Smooth muscle cell (in vitro differentiated cells): ENCODE results near the gene WAPL. TPM values are rescaled to one million over a fixed set of nuclear protein-coding genes. Genes with fewer than 3 reads are reported as not detected.

ENCODE experiments used
- DNase-seq: peaks from one replicate; lab custom pipeline; 2025; ENCODE audit not compliant: unreplicated experiment; lab: John Stamatoyannopoulos, UW
- H2AFZ ChIP-seq: fragments of 200-600 bp; sonication (generic); 2 replicates; pipeline ENCODE4 v1.6.0; 2016; ENCODE audit warnings: antibody characterized with exemption, low read depth, mild to moderate bottlenecking
- H3F3A ChIP-seq: fragments of 200-600 bp; sonication (generic); 2 replicates; pipeline ENCODE4 v1.6.0; 2017; ENCODE audit warnings: antibody characterized with exemption, low read depth
- H3K27ac ChIP-seq: fragments of 200-600 bp; sonication (generic); 2 replicates; pipeline ENCODE4 v1.5.1; 2016; ENCODE audit warnings: low read depth, mild to moderate bottlenecking
- H3K27me3 ChIP-seq: fragments of 200-600 bp; sonication (generic); 2 replicates; pipeline ENCODE4 v1.6.1; 2016; ENCODE audit warnings: low read depth, mild to moderate bottlenecking
- H3K36me3 ChIP-seq: fragments of 200-600 bp; sonication (generic); 2 replicates; pipeline ENCODE4 v1.5.1; 2016; ENCODE audit warnings: low read depth
- H3K4me1 ChIP-seq: fragments of 200-600 bp; sonication (generic); 2 replicates; pipeline ENCODE4 v1.5.1; 2016; ENCODE audit warnings: low read depth
- H3K4me2 ChIP-seq: fragments of 200-600 bp; sonication (generic); 2 replicates; pipeline ENCODE4 v1.6.0; 2016; ENCODE audit warnings: mild to moderate bottlenecking
- H3K4me3 ChIP-seq: fragments of 200-600 bp; sonication (generic); 2 replicates; pipeline ENCODE4 v1.5.1; 2016; ENCODE audit warnings: mild to moderate bottlenecking
- H3K79me2 ChIP-seq: fragments of 200-600 bp; sonication (generic); 2 replicates; pipeline ENCODE4 v1.6.0; 2016; ENCODE audit warnings: low read depth, mild to moderate bottlenecking
- H3K9ac ChIP-seq: fragments of 200-600 bp; sonication (generic); 2 replicates; pipeline ENCODE4 v1.6.0; 2016; ENCODE audit warnings: low read depth
- H3K9me3 ChIP-seq: fragments of 200-600 bp; sonication (generic); replicated peaks from 2 replicates; pipeline ENCODE4 v1.5.1; 2016; ENCODE audit warnings: low read depth
- H4K20me1 ChIP-seq: fragments of 200-600 bp; sonication (generic); 2 replicates; pipeline ENCODE4 v1.6.0; 2016; ENCODE audit warnings: low read depth
- WGBS: methylation state at CpG from one replicate; pipeline ENCODE4 v1.1.7; 2016; ENCODE audit warnings: low lambda C conversion rate; 5-methylcytosine and 5-hydroxymethylcytosine counted together
- polyA plus RNA-seq: library from polyadenylated mRNA; unstranded; fragments of >200 nt; fragmentation: Nextera tagmentation; extraction: Ambion mirVana; gene quantifications from 2 replicates; pipeline ENCODE4 v1.2.1, GENCODE V29; 2016
- total RNA-seq: library from RNA; depleted of rRNA; stranded (reverse); fragments of >200 nt; gene quantifications from 2 replicates; pipeline ENCODE4 v1.2.3, GENCODE V29; 2014
- TF ChIP-seq, protein P1 (sequence below): fragments of 200-600 bp; sonication (generic); IDR thresholded peaks from 2 replicates; pipeline ENCODE4 v1.5.1; 2017; ENCODE audit warnings: borderline replicate concordance, mild to moderate bottlenecking, antibody characterized with exemption; ENCODE audit not compliant: insufficient read depth, poor library complexity, severe bottlenecking

WAPL gene
- total and polyA plus RNA-seq, 2 experiments from 2014 or later, result 14.0 to 30.5 TPM

DNA sequence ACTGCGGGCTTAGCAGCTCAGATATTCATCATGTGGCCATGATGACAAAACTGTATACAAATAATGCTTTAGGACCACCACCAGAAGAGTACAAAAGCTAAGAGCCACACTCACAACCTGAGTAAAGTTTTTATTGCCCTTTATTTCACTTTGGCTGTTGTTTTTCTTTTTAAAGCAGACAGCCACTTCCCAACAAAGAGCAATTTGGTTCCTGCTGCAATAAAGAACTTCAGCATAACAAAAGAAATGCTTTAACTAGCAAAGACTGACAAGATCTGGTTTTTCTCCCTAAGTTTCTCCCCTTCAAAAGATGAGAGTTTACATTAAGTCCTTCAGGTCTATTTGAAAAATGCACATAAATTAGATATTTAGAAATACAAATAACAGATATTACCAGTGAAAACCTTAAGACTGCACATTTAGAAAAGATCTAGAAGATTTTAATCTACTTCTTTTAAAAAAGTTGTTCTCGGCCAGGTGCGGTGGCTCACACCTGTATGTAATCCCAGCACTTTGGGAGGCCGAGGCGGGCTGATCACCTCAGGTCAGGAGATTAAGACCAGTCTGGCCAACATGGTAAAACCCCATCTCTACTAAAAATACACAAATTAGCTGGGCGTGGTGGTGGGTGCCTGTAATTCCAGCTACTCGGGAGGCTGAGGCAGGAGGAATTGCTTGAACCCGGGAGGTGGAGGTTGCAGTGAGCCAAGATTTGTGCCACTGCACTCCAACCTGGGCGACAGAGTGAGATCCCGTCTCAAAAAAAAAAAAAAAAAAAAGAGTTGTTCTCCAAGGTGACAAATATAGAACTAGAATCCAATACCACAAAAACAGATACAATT is 59.4 kb downstream of the WAPL start:
- H4K20me1 ChIP-seq, result no peaks in the 10 kb centered on the region
- 92% methylated on average over 10 of the region's 10 CpGs for WGBS
- H3K27me3 ChIP-seq, result no peaks in the 10 kb centered on the region
- no peak for DNase-seq
- TF ChIP-seq, protein P1, sequence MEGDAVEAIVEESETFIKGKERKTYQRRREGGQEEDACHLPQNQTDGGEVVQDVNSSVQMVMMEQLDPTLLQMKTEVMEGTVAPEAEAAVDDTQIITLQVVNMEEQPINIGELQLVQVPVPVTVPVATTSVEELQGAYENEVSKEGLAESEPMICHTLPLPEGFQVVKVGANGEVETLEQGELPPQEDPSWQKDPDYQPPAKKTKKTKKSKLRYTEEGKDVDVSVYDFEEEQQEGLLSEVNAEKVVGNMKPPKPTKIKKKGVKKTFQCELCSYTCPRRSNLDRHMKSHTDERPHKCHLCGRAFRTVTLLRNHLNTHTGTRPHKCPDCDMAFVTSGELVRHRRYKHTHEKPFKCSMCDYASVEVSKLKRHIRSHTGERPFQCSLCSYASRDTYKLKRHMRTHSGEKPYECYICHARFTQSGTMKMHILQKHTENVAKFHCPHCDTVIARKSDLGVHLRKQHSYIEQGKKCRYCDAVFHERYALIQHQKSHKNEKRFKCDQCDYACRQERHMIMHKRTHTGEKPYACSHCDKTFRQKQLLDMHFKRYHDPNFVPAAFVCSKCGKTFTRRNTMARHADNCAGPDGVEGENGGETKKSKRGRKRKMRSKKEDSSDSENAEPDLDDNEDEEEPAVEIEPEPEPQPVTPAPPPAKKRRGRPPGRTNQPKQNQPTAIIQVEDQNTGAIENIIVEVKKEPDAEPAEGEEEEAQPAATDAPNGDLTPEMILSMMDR, result no peak
- peaks cover 21% of the 10 kb centered on the region for H3K36me3 ChIP-seq
- H3K4me1 ChIP-seq, result no peaks in the 10 kb centered on the region
- no peak overlapping the region for H2AFZ ChIP-seq
- H3K4me2 ChIP-seq, result no peak overlapping the region
- no peaks in the 10 kb centered on the region for H3K79me2 ChIP-seq
- H3F3A ChIP-seq, result no peaks in the 10 kb centered on the region
- H3K9ac ChIP-seq, result no peak overlapping the region
- H3K27ac ChIP-seq, result no peak overlapping the region
- no peaks in the 10 kb centered on the region for H3K9me3 ChIP-seq
- no peak overlapping the region for H3K4me3 ChIP-seq

DNA sequence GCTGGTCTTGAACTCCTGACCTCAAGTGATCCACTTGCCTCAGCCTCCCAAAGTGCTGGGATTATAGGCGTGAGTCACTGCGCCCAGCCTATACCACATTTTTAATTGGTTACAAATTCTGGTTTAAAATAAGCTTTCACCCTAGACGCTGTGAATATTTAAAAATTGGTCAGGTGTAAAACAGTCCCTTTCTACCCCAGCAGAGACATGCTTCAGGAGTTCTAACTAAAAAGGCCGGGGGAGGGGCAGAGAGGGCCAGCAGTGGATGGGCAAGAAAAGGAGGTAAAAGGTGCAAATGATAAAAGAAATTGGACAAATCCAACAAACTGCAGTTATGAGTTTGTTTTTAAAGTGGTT is 70.0 kb downstream of the WAPL start:
- TF ChIP-seq, protein P1, result no peak
- Histone ChIP-seq H3K36me3 (peaks cover 38% of the 10 kb centered on the region), H4K20me1 (no peaks in the 10 kb centered on the region), H3K27me3 (no peaks in the 10 kb centered on the region), H3K4me2 (no peak overlapping the region), H3K79me2 (no peaks in the 10 kb centered on the region), H3F3A (no peaks in the 10 kb centered on the region), H3K27ac (no peak overlapping the region), H3K9me3 (no peaks in the 10 kb centered on the region), H3K4me3 (no peak overlapping the region), H3K9ac (no peak overlapping the region), H3K4me1 (no peaks in the 10 kb centered on the region), H2AFZ (no peak overlapping the region)
- no peak for DNase-seq
- WGBS, result 99% methylated on average over 4 of the region's 4 CpGs

DNA sequence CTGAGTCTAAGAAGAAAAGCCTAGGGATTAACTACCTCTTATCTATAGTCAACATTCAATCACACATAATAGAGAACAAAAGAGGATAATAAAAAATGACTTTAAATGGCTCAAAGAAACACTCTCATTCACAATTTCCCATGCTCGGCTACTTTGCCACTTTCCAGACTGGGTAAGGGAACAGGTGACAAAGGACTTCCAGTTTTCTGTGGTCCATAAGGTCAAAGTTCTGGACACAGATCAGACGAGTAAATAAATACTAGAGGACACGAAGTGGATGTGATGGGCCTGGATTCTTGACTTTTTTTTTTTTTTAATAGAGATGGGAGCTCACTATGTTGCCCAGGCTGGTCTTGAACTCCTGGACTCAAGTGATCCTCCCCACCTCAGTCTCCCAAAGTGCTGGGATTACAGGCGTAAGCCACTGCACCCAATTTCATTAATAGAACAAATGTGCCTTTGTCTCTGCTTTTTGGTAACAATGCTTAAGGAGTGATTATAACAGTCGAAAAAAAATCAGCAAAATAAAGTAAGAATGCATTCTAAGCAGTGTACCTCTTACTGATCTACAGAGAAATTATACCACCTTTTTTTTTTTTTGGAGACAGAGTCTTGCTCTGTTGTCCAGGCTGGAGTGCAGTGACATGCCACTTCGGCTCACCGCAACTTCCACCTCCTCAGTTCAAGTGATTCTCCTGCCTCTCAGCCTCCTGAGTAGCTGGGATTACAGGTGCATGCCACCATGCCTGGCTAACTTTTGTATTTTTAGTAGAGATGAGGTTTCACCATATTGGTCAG is 70.6 kb downstream of the WAPL start:
- H3F3A ChIP-seq, result no peaks in the 10 kb centered on the region
- H3K4me2 ChIP-seq, result no peak overlapping the region
- no peaks in the 10 kb centered on the region for H3K9me3 ChIP-seq
- no peaks in the 10 kb centered on the region for H4K20me1 ChIP-seq
- H2AFZ ChIP-seq, result no peak overlapping the region
- DNase-seq, result no peak
- 93% methylated on average over 7 of the region's 7 CpGs for WGBS
- no peak overlapping the region for H3K4me3 ChIP-seq
- H3K4me1 ChIP-seq, result no peaks in the 10 kb centered on the region
- H3K9ac ChIP-seq, result no peak overlapping the region
- H3K79me2 ChIP-seq, result peaks cover 5% of the 10 kb centered on the region
- TF ChIP-seq, protein P1, result no peak
- H3K27me3 ChIP-seq, result no peaks in the 10 kb centered on the region
- peaks cover 38% of the 10 kb centered on the region for H3K36me3 ChIP-seq
- H3K27ac ChIP-seq, result no peak overlapping the region
